Measurements from ENCODE around the gene CDH6.

Gene CDH6

DNA sequence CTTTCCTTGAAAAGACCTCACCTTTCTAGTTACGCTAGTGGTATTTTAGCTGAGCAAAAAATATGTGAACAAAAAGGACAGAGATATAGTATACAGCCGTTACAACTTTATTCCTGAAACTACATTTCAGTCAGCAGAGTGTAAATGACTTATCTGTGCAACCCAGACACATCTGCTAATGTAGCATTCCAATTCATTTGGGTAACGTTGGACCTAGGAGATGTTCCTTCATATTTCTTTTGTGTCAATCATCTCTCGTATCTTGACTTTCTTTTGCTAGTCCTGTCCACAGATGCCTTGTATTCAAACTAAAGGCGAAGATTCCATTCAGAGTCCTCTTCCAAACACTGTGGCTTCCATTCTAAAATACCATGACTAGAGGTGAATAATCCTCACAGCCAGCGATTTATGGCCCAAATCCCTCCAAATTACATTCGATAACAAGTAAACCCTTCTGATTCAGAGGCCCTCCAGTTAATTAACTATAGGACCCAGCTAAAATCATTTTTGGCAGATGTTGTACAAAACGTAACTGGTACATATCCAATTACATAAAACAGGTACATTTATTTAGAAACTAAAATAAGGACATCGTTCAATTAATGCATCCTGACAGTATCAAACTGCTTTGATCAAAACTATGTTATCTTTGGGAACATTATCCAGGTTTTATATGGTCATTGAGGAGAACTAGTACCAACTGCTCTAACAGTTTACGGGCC, 182.7 kb downstream of the CDH6 start:
- TF ChIP-seq, protein P1, sequence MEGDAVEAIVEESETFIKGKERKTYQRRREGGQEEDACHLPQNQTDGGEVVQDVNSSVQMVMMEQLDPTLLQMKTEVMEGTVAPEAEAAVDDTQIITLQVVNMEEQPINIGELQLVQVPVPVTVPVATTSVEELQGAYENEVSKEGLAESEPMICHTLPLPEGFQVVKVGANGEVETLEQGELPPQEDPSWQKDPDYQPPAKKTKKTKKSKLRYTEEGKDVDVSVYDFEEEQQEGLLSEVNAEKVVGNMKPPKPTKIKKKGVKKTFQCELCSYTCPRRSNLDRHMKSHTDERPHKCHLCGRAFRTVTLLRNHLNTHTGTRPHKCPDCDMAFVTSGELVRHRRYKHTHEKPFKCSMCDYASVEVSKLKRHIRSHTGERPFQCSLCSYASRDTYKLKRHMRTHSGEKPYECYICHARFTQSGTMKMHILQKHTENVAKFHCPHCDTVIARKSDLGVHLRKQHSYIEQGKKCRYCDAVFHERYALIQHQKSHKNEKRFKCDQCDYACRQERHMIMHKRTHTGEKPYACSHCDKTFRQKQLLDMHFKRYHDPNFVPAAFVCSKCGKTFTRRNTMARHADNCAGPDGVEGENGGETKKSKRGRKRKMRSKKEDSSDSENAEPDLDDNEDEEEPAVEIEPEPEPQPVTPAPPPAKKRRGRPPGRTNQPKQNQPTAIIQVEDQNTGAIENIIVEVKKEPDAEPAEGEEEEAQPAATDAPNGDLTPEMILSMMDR (IDR thresholded peaks at IDR 0.05; ENCODE audit: low read depth, low read length): no peak
- TF ChIP-seq MYC (IDR thresholded peaks at IDR 0.05; ENCODE audit: low read depth, low read length) (no peak), MAX (IDR thresholded peaks at IDR 0.05; ENCODE audit: low read depth, low read length) (no peak)
- no peak for DNase-seq (ENCODE audit: low read depth)
- no peak overlapping the region for H3K4me3 ChIP-seq (ENCODE audit: low read depth, low read length)

GRCh38 chr5:31377274-31377946, 183.9 kb downstream of the CDH6 start:
- no peak for DNase-seq (ENCODE audit: low read depth)
- TF ChIP-seq POLR2A (IDR thresholded peaks at IDR 0.05; ENCODE audit: extremely low read depth, insufficient read length) (no peak), MAX (IDR thresholded peaks at IDR 0.05; ENCODE audit: low read depth, low read length) (no peak)
- H3K4me3 ChIP-seq (ENCODE audit: low read depth, low read length): no peak overlapping the region

DNA sequence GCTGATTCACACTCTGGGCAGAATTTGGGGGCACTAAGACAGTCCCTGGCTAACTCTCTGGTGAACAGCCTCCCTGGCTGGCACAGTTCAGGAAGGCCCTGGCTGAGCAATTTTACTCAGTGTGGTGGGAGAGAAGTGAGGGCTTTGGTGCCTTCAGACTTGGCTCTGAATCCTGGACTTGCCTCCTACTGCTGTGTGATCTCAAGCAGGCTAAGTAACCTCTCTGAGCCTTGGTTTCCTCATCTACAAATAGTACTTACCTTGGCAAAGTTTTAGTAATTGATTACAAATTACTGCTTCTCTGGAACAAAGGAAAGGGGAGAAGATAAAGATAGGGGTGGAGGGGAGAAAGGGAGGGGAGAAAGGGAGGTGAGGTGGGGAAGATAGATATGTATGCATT, 184.7 kb downstream of the CDH6 start:
- no peak overlapping the region for H3K4me3 ChIP-seq (ENCODE audit: low read depth, low read length)
- no peak for DNase-seq (ENCODE audit: low read depth)
- TF ChIP-seq MAX (IDR thresholded peaks at IDR 0.05; ENCODE audit: low read depth, low read length) (no peak), MYC (IDR thresholded peaks at IDR 0.05; ENCODE audit: low read depth, low read length) (no peak)

All from NB4 (cell line).